H9 (cell line): Measurements from ENCODE around the gene USP38. TPM values are rescaled to one million over a fixed set of nuclear protein-coding genes. Genes with fewer than 3 reads are reported as not detected.

Experiments
- DNase-seq: peaks from one replicate; pipeline ENCODE4 v3.0.0-alpha.2; 2017
- H2AFZ ChIP-seq: one replicate; pipeline ENCODE4 v1.6.1; 2013; ENCODE audit warnings: mild to moderate bottlenecking, low read length, control low read depth, moderate library complexity
- H2AK5ac ChIP-seq: 2 replicates; pipeline ENCODE4 v1.6.1; 2013; ENCODE audit warnings: low read length, control low read depth, mixed read lengths; ENCODE audit not compliant: insufficient read length
- H2BK120ac ChIP-seq: one replicate; pipeline ENCODE4 v1.6.1; 2013; ENCODE audit warnings: low read depth, mild to moderate bottlenecking, low read length, control low read depth, inconsistent platforms; ENCODE audit not compliant: poor library complexity, severe bottlenecking
- H2BK12ac ChIP-seq: 2 replicates; pipeline ENCODE4 v1.6.1; 2013; ENCODE audit warnings: low read length, control low read depth, mixed read lengths, low read depth; ENCODE audit not compliant: insufficient read length
- H2BK15ac ChIP-seq: 2 replicates; pipeline ENCODE4 v1.6.1; 2013; ENCODE audit warnings: low read depth, low read length, control low read depth
- H2BK20ac ChIP-seq: one replicate; pipeline ENCODE4 v1.6.1; 2013; ENCODE audit warnings: low read depth, mild to moderate bottlenecking, low read length, control low read depth, inconsistent platforms; ENCODE audit not compliant: poor library complexity, severe bottlenecking
- H2BK5ac ChIP-seq: 2 replicates; pipeline ENCODE4 v1.6.1; 2013; ENCODE audit warnings: low read length, control low read depth, mixed read lengths; ENCODE audit not compliant: insufficient read length
- H3K14ac ChIP-seq: 2 replicates; pipeline ENCODE4 v1.6.1; 2013; ENCODE audit warnings: low read length, control low read depth; ENCODE audit not compliant: insufficient read depth
- H3K18ac ChIP-seq: 2 replicates; pipeline ENCODE4 v1.6.1; 2013; ENCODE audit warnings: low read depth, mild to moderate bottlenecking, mixed read lengths, low read length, control low read depth; ENCODE audit not compliant: insufficient read length
- H3K23ac ChIP-seq: 2 replicates; pipeline ENCODE4 v1.6.1; 2013; ENCODE audit warnings: low read length, control low read depth, mixed read lengths, low read depth; ENCODE audit not compliant: insufficient read length
- H3K23me2 ChIP-seq: 2 replicates; pipeline ENCODE4 v1.6.1; 2013; ENCODE audit warnings: low read depth, mild to moderate bottlenecking, mixed read lengths, low read length, control low read depth; ENCODE audit not compliant: insufficient read length, poor library complexity, severe bottlenecking
- H3K27ac ChIP-seq: 2 replicates; pipeline ENCODE4 v1.5.1; 2013; ENCODE audit warnings: low read length, control low read depth, mixed read lengths, low read depth; ENCODE audit not compliant: insufficient read length
- H3K27me3 ChIP-seq: 2 replicates; pipeline ENCODE4 v1.6.1; 2013; ENCODE audit warnings: low read length, control low read depth, inconsistent platforms; ENCODE audit not compliant: insufficient read depth
- H3K4ac ChIP-seq: 2 replicates; pipeline ENCODE4 v1.6.1; 2013; ENCODE audit warnings: low read depth, mild to moderate bottlenecking, control low read depth, inconsistent platforms, low read length, moderate library complexity
- H3K4me1 ChIP-seq: 2 replicates; pipeline ENCODE4 v1.6.1; 2013; ENCODE audit warnings: low read length, control low read depth, inconsistent platforms; ENCODE audit not compliant: insufficient read depth
- H3K4me2 ChIP-seq: 2 replicates; pipeline ENCODE4 v1.6.1; 2013; ENCODE audit warnings: low read length, control low read depth, mixed read lengths; ENCODE audit not compliant: insufficient read length, insufficient read depth
- H3K56ac ChIP-seq: 2 replicates; pipeline ENCODE4 v1.6.1; 2013; ENCODE audit warnings: low read depth, mild to moderate bottlenecking, mixed read lengths, low read length, control low read depth; ENCODE audit not compliant: insufficient read length
- H3K79me1 ChIP-seq: 2 replicates; pipeline ENCODE4 v1.6.1; 2013; ENCODE audit warnings: low read depth, mild to moderate bottlenecking, moderate library complexity, low read length, control low read depth, inconsistent platforms; ENCODE audit not compliant: insufficient read depth, poor library complexity, severe bottlenecking
- H3K79me2 ChIP-seq: 2 replicates; pipeline ENCODE4 v1.6.1; 2013; ENCODE audit warnings: low read length, control low read depth, inconsistent platforms; ENCODE audit not compliant: insufficient read depth
- H3K9ac ChIP-seq: 2 replicates; pipeline ENCODE4 v1.6.1; 2013; ENCODE audit warnings: low read length, control low read depth, mixed read lengths; ENCODE audit not compliant: insufficient read length; ENCODE audit errors: extremely low read depth
- H3K9me3 ChIP-seq: one replicate; pipeline ENCODE4 v1.6.1; 2013; ENCODE audit warnings: low read depth, low read length, inconsistent platforms; ENCODE audit not compliant: control insufficient read depth
- H3T11ph ChIP-seq: one replicate; pipeline ENCODE4 v1.6.1; 2013; ENCODE audit warnings: mild to moderate bottlenecking, low read length, control low read depth, inconsistent platforms
- H4K20me1 ChIP-seq: one replicate; pipeline ENCODE4 v1.6.1; 2013; ENCODE audit not compliant: control insufficient read depth, insufficient read length, insufficient read depth
- H4K5ac ChIP-seq: 2 replicates; pipeline ENCODE4 v1.6.1; 2013; ENCODE audit warnings: low read depth, mild to moderate bottlenecking, mixed read lengths, low read length, control low read depth; ENCODE audit not compliant: insufficient read length
- H4K8ac ChIP-seq: replicated peaks from 2 replicates; pipeline ENCODE4 v1.6.1; 2013; ENCODE audit warnings: low read length, control low read depth, mixed read lengths, low read depth; ENCODE audit not compliant: insufficient read length
- H4K91ac ChIP-seq: 2 replicates; pipeline ENCODE4 v1.6.1; 2013; ENCODE audit warnings: low read depth, mild to moderate bottlenecking, moderate library complexity, mixed read lengths, low read length, control low read depth; ENCODE audit not compliant: insufficient read length
- H3K27ac Mint-ChIP-seq, 3 experiments: 2 replicates in 2 of 3; 3 replicates in 1 of 3; pipeline ENCODE4 v1.8.0; 2020 to 2021; ENCODE audit warnings: mixed read lengths in 3 of 3, mild to moderate bottlenecking in 1 of 3, moderate library complexity in 1 of 3
- H3K27me3 Mint-ChIP-seq: 2 replicates; pipeline ENCODE4 v1.8.0; 2021; ENCODE audit warnings: low read depth, mild to moderate bottlenecking, moderate library complexity, mixed read lengths
- H3K36me3 Mint-ChIP-seq, 3 experiments: 2 replicates in 2 of 3; 3 replicates in 1 of 3; pipeline ENCODE4 v1.8.0; 2020 to 2021; ENCODE audit warnings: low read depth in 3 of 3, mixed read lengths in 3 of 3; ENCODE audit not compliant: insufficient read depth in 1 of 3
- H3K4me1 Mint-ChIP-seq, 2 experiments: 2 replicates each; pipeline ENCODE4 v1.8.0; 2020; ENCODE audit warnings: mixed read lengths in 2 of 2
- H3K4me3 Mint-ChIP-seq, 2 experiments: 2 replicates in 1 of 2; 3 replicates in 1 of 2; pipeline ENCODE4 v1.8.0; 2020 to 2021; ENCODE audit warnings: mild to moderate bottlenecking in 2 of 2, mixed read lengths in 2 of 2, moderate library complexity in 1 of 2
- H3K9me3 Mint-ChIP-seq, 2 experiments: 2 replicates in 1 of 2; 3 replicates in 1 of 2; pipeline ENCODE4 v1.8.0; 2020; ENCODE audit warnings: mild to moderate bottlenecking in 2 of 2, mixed read lengths in 2 of 2, moderate library complexity in 1 of 2
- WGBS: extraction: QIAGEN DNeasy Blood & Tissue Kit; methylation state at CpG from one replicate; pipeline ENCODE4 v1.1.7; 2013; ENCODE audit warnings: missing lambda C conversion rate, low lambda C conversion rate, mixed read lengths; ENCODE audit not compliant: insufficient read length; ENCODE audit errors: extremely low coverage; 5-methylcytosine and 5-hydroxymethylcytosine counted together
- total RNA-seq: library from RNA; stranded (reverse); gene quantifications from 2 replicates; pipeline ENCODE4 v1.2.1, GENCODE V29; 2021
- TF ChIP-seq, protein P1 (sequence below): fragments of 200-600 bp; sonication (generic); conservative IDR thresholded peaks from 3 replicates; pipeline ENCODE4 v1.8.0; 2021; ENCODE audit warnings: antibody characterized with exemption, mild to moderate bottlenecking

Gene USP38
- total RNA-seq, 1 experiment from 2014 or later = 15.2 TPM

DNA sequence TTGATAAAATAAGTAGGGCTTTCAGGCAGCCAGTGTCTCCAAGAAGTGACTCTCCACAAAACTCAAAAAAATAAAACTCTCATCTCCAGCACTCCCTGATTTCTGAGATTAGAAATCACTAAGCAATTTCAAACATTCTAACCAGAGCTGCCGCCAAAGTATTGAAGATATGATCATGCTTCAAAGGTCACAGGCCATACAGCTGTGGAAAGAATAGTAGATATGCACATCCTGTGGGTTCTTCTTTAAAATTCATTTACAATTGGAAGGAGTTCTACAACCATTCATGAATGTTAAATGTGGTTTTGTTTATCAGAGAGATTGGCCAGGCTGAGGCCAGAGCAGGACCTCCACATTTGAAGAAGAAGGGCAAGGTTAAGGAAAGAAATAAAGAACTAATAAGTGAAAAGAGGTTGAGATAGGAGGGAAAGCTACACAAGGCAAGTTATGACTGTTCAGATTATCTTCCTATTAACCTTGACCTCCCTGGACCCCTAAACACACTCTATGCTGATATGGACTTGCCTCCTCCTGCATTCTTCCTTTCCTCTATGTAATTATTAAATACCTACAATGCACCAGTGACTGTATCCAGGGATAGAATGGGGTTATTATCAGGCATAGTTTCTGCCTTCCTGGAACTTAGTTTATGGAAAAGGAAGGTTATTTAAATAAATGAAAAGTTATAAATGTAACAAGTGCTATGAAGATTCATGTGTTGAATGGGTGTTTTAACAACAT is 56.4 kb downstream of the USP38 start:
- no peaks in the 10 kb centered on the region for H3K4me1 ChIP-seq
- no peak overlapping the region for H3K4me2 ChIP-seq
- H3K27me3 ChIP-seq = no peaks in the 10 kb centered on the region
- peaks cover 5 to 11% of the 10 kb centered on the region in 2 experiments for H3K4me1 Mint-ChIP-seq
- no peak overlapping the region for H3K4ac ChIP-seq
- no peak overlapping the region for H3K23ac ChIP-seq
- no peak overlapping the region for H2AFZ ChIP-seq
- H3K27ac Mint-ChIP-seq = no peak overlapping the region
- H3K79me2 ChIP-seq = no peaks in the 10 kb centered on the region
- DNase-seq = no peak
- H3K23me2 ChIP-seq = no peaks in the 10 kb centered on the region
- no peak overlapping the region for H3K56ac ChIP-seq
- H3K36me3 Mint-ChIP-seq = peaks cover 4 to 26% (median 6%) of the 10 kb centered on the region in 3 experiments
- H3K79me1 ChIP-seq = no peaks in the 10 kb centered on the region
- no peak overlapping the region for H2BK12ac ChIP-seq
- H4K91ac ChIP-seq = no peak overlapping the region
- H3K27ac ChIP-seq = no peak overlapping the region
- no peak overlapping the region for H2BK5ac ChIP-seq
- WGBS = no CpG with 5 or more reads among the region's 1 CpG
- no peak overlapping the region for H3K9ac ChIP-seq
- TF ChIP-seq, protein P1, sequence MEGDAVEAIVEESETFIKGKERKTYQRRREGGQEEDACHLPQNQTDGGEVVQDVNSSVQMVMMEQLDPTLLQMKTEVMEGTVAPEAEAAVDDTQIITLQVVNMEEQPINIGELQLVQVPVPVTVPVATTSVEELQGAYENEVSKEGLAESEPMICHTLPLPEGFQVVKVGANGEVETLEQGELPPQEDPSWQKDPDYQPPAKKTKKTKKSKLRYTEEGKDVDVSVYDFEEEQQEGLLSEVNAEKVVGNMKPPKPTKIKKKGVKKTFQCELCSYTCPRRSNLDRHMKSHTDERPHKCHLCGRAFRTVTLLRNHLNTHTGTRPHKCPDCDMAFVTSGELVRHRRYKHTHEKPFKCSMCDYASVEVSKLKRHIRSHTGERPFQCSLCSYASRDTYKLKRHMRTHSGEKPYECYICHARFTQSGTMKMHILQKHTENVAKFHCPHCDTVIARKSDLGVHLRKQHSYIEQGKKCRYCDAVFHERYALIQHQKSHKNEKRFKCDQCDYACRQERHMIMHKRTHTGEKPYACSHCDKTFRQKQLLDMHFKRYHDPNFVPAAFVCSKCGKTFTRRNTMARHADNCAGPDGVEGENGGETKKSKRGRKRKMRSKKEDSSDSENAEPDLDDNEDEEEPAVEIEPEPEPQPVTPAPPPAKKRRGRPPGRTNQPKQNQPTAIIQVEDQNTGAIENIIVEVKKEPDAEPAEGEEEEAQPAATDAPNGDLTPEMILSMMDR = no peak
- H3K4me3 Mint-ChIP-seq = no peak overlapping the region
- no peak overlapping the region for H4K8ac ChIP-seq
- no peak overlapping the region for H3T11ph ChIP-seq
- H4K5ac ChIP-seq = no peak overlapping the region
- H3K9me3 ChIP-seq = no peaks in the 10 kb centered on the region
- no peak overlapping the region for H2BK120ac ChIP-seq
- H3K9me3 Mint-ChIP-seq = peaks cover 13 to 22% of the 10 kb centered on the region in 2 experiments
- no peak overlapping the region for H3K18ac ChIP-seq
- no peak overlapping the region for H2BK20ac ChIP-seq
- no peaks in the 10 kb centered on the region for H3K27me3 Mint-ChIP-seq
- H3K14ac ChIP-seq = no peak overlapping the region
- no peaks in the 10 kb centered on the region for H4K20me1 ChIP-seq
- no peak overlapping the region for H2AK5ac ChIP-seq
- H2BK15ac ChIP-seq = no peak overlapping the region
